Right renal cortex interstitium (tissue), 3 donors: ENCODE data around the gene TRIM63. TPM values are rescaled to one million over a fixed set of nuclear protein-coding genes. Genes with fewer than 3 reads are reported as not detected.

ENCODE experiments used
- DNase-seq, 3 donors: peaks; one replicate each; pipeline ENCODE4 v3.0.0-alpha.2; 2013; ENCODE audit warnings: low read depth in 3 of 3, low spot score in 2 of 3
- polyA plus RNA-seq, 3 donors: library from polyadenylated mRNA; unstranded; fragments of 120-200 nt; gene quantifications; one replicate each; pipeline ENCODE4 v1.2.1, GENCODE V29; 2013; ENCODE audit not compliant: insufficient read length in 3 of 3

The TRIM63 gene
- polyA plus RNA-seq, 3 donors = 0.82 to 1.3 (median 0.85) TPM

DNA sequence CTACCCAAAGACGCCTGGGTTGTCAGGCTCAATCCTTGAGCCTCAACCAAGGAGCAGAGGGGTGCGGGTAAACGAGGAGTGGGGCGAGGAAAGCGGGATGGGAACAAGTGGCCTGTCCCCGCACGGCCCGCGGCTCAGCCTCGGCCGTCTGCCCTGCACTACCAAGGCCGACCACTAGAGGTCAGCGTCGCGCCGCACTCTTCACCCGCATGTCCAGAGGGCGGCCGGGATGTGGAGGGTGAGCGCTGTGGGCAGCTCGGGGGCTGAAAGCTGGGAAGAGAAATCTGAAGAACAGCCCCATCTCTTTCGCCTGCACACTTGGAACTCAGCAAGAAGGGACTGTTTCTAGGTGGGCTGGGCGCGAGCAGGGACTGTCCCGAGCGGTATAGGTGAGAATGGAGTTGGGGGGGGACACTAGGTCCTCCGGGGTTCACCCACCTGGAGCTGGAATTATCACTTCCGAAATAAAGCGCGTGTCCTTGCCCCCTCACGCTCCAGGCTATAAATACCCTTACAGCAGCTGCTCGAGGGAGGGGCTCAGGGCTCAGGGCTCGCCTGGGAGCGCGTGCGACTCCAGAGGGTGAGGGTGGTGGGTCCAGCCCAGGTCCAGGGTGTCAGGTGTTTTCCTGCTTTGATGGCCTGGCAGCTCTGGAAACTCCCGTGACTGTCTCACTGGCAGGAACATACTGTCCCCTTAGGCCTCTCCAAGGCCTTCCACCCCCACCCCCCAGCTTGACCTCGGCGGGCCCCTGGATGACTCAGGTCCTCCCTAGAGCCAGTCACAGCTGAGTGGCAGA is 31.3 kb downstream of the TRIM63 start:
- peak; percentile 54 to 73 (median 57) for DNase-seq

DNA sequence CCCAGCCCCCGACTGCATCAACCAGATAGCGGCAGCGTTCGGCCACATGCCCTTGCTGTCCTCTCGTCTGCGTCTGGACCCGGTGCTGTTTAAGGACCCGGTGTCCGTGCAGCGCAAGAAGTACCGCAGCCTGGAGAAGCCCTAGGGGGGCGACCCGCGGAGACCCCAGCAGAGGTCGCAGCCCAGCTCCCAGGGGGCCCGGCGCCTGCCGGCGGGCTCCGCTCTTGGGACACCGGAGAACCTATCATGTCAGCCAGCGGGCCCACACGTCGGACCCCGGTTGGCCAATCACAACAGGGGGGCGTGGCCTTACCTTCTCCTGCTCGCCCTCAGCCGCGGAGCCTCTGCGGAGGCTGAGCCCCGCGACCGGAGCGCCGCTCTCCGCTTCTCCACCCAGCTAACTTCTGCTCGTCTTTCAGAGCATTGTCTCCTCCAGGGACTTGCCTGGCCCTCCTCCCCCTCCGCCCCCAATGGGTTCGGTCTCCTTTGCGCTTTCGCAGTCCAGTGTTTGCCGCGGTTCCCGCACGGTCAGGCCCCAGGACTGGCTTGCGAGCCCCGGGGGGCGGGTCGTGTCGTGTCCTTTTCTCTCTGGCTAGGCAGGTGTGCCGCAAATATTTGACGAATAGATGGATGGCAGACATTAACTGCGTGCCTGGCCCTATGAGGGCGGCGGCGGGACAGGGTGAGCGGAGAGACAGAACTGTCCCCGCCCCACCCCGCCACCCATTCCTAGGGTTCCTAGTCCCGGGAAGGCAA is 32.0 kb downstream of the TRIM63 start:
- peak; percentile 66 to 86 (median 75) for DNase-seq

DNA sequence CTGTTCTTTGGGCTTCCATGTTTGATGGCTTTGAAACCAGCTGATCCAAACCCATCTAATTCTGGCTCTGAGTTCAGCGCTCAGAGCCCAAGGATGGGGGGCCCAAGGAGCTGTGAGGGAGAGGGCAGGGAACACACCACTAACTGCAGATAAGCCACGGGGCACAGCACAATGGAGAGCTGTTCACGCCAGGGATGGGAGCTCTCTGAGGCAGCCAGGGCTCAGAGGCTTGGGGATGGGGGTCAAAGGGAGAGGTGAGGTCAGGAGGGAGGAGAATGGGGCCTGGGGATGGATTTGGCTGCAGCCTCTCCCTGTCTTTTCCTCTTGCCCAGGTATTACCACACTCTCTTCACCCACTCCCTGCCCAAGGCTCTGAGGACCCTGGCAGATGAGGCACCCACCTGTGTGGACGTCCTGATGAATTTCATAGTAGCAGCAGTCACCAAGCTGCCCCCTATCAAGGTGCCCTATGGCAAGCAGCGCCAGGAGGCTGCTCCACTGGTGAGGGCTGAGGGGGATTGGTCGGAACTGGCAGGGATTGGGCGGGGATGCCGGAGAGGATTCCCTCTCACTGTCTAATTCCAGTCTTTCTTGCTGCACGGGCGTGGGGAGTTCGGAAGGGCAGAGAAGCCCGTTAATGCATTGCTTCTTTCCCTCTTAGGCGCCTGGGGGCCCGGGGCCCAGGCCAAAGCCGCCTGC is 32.8 kb downstream of the TRIM63 start:
- no peak for DNase-seq

DNA sequence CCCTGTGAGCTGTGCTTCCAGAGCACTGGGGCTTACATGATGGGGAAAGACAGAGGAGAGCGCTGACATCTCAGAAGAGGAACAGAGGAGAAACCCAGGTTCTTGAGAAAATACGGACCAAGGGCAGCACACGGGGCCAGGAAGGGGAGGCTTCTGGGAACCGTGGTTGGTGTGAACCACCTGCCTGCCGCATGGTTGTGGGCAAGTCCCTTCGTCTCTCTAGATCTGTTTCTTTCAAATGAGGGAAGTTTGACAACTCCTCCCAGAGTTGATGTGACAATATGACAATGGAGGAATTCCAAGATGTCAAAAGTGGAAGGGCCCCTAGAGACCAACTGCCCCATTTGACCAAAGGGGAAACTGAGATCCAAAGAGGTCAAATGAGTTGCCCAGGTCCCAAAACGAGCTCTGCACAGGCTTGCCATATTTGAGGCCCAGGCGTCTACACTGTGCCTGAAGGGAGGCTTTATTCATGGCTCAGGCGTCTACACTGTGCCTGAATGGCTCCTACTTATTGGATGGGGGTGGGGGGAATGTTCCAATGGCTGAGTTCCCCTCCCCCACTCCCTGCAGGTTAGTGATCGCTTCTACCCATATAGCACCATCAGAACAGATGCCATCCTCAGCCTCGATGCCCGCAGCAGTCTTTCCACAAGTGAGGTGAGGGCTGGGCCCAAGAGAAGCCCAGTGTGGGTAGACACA is 34.6 kb downstream of the TRIM63 start:
- DNase-seq = no peak

DNA sequence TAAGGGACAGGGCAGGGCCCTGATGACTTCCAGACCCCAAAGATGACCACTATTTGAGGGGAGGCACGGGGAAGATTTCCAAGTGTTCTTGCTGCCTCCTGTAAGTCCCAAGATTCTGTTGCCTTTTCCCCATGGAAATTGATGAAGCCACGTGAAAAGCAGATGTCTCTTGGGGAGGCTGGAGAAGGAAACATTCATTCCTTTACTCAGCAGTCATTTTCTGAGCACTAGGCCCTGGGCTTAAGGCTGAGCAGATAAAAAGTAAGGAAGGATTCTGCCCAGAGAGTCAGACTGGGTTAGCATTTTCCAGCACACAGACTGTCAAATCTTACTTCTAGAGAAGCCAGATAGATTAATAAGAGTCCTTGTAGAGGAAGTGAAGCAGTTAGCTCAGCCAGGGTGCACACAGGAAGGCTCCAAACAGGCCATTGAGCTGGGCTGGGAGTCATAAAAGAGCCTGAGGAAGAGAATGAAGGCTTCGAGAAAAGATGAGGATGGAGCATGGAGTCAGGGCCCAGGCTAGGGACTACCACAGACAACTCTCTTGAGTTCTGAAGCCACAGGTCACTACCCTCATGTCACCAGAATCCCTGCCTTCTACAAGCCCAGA is 35.7 kb downstream of the TRIM63 start:
- DNase-seq = no peak

DNA sequence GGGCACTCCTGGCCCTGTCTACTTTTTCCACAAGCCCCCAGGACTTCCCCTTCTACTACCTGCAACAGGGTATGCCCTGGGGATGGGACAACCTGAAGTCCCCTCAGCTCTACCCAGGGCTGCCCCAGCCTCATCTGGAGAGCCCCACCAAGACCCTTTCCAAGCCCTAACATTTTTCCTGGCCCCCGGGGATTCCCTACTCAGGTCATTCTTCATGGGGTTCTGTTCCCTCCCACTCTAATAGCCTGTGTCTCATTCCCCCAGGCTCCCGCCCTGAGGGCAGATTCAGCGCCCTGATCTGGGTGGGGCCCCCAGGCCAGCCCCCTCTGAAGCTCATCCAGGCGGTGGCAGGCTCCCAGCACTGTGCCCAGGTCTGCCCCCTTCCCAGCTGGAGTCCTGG is 36.2 kb downstream of the TRIM63 start:
- DNase-seq = no peak

DNA sequence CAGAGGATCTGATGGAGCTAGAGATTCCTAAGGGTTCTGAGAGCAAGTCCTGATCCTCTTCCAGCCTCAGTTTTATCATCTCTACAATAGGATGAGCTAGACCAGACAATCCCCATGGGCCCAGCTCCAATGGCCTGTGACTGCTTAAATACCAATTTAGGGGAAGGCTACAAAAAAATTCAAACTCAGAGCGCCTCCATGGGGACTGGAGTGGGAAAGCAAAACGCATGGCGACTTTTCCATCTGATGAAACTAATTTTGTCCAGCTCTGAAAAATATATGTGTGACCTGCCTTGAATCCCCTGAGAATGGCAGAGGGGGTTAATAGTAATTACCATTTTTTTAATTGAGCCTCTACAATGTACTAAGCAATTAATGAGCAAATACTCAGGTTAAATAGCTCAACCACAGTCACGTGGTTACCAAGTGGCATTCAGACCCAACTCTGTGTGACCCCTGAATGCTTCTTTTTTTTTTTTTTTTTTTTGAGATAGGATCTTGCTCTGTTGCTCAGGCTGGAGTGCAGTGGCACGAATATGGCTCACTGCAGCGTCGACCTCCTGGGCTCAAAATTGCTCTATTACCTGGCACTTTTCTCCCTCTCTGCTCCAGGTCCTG is 37.5 kb downstream of the TRIM63 start:
- no peak for DNase-seq

DNA sequence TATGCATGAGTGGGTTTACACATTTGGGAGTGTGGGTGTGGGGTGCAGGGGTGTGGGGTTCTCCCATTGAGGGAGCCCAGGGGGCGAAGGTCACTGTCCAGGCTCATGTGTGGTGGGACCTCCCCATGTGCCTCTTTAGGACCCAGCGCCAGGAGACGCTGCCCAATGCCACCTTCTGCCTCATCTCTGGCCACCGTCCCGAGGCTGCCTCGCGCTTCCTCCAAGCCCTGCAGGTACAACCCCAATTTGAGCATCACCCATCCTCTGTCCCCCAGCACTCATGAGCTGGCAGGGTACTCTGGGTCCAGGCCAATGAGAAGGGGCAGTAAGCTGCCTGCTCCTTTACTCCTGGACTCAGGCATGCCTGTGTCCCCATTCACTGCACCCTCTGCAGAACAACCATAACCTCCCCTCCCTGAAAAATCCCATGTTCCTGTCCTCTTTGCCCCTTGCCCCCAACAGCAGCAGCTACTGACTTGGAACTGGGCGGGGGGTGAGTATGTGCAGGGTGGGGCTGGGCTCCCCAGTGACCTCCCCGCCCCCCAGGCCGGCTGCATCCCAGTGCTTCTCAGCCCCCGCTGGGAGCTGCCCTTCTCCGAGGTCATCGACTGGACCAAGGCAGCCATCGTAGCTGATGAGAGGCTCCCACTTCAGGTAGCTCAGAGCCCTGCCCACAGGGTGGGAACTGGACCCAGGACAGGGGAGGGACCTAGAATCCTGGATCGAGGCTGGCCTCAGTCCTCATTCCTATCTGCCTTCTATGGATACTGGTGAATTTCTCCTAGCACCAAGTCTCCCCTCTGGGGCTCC is 38.2 kb downstream of the TRIM63 start:
- no peak for DNase-seq

DNA sequence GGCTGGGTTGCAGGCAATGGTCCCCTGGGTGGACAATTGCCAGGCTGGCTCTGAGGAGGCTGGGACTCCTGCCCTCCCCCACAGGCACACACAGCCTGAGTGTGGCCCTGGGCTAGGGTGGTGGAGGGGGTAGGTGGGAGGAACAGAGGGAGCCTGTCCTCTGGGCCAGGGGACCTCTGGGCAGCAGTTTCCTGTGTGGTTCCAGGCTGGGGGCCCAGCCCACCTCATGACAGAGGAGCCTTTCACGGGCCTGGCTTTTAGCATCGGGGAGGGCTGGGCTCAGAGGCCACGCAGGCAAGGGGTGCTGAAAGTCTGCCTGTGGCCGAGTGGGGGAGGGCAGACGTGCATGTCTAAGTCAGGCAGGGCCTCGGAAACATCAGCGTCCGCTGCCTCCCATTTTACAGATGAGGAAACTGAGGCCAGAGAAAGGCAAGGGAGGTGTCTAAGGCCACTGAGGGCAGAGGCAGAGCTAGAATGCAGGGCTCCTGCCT is 38.9 kb downstream of the TRIM63 start:
- DNase-seq = no peak

DNA sequence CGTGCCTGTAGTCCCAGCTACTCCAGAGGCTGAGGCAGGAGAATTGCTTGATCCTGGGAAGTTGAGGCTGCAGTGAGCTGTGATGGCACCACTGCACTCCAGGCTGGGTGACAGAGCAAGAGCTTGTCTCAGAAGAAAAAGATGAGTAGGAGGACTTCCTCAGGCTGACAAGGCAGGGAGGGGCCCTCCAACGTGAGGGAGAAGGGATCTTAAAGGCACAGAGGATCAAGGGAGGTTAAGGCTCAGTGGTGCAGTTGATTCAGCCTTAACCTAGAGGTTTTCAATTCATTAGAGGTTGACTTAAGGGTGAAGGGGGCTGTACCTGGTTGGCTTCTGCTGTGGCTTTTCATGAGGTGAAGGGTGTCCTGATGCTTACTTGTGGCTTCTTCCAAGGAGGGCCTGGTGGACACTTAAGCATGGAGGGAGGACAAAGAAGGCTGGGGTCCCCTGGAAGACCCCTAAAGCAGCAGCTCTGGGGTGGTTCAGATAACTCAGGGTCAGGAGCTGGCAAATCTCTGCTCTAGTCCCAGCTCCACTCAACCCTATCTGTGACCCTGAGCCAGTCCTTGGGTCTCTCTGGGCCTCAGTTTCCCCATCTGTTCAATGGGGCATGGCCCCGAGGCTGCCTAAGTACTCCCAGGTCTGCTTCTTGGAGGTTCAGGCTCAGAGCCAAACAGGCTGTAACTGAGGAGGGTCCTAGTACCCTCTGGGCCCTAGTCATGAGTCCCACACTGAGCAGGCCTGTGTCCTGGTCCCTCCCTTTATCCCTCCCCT is 39.5 kb downstream of the TRIM63 start:
- no peak for DNase-seq

DNA sequence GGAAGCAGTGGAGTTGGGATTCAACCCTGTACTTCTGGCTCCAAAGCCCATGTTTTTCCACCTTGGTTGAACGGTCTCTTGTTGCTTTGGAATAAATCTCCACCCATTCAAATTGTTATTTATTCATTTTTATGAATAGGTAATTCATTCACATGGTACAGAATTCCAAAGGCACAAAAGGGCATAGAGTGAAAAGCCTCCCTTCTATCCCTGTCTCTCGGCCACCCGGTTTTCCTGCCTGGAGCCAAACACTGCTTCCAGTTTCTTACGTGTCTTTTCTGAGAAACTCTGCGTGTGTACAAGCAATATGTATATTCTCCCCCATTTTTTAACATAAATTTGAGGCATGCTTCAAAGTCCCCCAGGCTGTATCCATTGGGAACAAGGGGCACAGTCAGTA is 41.9 kb downstream of the TRIM63 start:
- no peak for DNase-seq

DNA sequence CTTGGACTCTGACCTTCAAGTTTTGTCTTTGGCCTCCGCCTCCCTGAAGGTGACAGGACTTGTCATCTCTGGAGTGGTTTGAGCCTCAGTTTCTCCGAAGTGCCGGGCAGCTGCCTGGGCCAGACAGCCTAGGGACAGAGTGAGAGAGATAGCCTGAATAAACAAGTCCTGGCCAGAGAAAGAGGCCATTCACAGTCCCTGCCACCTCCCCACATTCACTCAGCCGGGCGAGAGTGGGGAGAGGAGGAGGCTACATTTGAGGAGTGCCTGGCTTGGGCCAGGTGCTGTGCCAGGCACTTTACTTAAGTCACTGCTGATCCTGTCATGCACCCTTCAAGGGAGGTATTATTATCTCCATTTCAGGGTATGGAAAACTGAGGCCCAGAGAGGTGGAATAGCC is 42.4 kb downstream of the TRIM63 start:
- DNase-seq = no peak

DNA sequence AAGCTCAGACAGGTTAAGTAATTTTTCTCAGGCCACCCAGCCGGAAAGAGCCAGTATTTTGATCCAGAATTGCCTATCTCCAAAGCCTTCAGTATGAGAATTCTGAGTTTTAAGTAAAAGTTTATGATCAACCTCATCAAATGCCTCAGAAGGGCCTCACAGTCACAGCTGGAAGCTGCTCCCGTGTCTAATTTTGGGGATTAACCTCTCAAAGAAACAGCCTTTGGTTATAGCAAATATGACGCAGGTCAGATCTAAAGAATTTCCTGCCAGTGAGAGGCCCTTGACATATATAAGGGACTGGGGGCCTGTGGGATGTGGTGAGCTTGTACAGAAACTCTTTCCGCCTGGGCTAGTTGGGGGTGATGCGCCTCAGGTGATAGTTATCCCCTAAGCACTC is 43.6 kb downstream of the TRIM63 start:
- DNase-seq = no peak

DNA sequence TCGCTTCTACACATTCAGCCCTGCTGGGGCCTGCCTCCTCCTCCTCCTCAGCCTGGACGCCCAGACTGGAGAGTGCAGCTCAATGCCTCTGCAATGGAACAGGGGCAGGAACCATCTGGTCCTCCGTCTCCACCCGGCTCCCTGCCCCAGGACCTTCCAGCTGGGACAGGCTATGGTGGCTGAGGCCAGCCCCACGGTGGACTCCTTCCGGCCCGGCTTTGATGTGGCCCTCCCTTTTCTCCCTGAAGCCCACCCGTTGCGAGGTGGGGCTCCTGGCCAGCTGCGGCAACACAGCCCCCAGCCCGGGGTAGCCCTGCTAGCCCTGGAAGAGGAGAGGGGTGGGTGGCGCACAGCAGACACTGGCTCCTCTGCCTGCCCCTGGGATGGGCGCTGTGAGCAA is 44.4 kb downstream of the TRIM63 start:
- DNase-seq = no peak

DNA sequence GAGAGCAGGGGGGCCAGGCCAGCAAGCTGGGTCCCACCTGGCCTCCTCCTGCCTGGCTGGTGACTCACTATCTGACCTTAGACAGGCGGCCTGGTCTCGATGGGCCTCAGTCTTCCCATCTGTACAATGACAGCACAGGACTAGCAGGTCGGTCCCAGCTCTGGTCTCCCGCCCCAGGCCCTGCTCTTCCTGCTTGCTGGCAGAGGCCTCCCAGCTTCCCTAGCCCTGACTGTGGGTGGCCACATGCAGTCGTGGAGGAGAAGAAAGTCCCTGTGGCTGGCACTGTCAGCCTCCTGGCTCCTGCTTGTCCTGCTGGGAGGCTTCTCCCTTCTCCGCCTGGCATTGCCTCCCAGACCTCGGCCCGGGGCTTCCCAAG is 45.0 kb downstream of the TRIM63 start:
- no peak for DNase-seq

DNA sequence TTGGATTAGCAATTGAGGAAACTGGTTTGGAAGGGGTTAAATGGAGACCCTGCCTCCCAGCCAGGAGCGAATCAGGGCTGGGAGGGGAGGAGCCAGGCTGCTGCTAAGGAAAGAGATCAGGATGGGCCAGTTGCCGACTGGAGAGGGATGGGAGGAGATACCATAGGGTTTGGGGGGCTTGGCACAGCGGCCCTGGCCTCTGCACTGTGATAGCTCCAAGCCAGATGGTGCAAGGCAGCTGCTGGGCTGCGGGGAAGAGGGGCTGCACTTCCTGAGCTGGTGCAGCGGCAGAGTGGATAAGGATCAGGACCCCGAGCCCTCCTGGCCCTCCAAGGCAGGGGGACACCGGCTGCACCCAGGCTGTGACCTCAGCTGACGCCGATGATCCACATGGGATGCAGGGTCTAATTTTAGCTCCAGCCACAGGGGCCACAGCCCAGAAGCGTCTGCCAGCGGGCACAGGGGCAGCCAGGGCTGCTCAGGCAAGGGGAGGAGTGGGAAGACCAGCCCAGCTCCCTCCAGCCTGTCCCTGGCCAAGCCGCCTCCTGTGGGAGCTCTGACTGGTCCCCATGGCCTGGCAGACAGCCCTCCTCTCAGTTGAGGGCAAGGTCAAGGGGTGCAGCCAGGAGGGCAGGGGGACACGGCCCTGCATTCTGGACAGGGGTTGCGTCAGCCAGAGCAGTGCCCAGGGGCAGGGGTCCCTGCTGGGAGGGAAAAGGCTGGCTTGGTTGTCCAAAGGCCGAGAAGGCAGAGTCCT is 45.6 kb downstream of the TRIM63 start, which contains the start of gene EXTL1:
TSS of gene EXTL1 (plus strand) at position 129 of the 757 bp plus-strand sequence. CDS start 872 bp downstream, outside the sequence.
- no peak for DNase-seq

DNA sequence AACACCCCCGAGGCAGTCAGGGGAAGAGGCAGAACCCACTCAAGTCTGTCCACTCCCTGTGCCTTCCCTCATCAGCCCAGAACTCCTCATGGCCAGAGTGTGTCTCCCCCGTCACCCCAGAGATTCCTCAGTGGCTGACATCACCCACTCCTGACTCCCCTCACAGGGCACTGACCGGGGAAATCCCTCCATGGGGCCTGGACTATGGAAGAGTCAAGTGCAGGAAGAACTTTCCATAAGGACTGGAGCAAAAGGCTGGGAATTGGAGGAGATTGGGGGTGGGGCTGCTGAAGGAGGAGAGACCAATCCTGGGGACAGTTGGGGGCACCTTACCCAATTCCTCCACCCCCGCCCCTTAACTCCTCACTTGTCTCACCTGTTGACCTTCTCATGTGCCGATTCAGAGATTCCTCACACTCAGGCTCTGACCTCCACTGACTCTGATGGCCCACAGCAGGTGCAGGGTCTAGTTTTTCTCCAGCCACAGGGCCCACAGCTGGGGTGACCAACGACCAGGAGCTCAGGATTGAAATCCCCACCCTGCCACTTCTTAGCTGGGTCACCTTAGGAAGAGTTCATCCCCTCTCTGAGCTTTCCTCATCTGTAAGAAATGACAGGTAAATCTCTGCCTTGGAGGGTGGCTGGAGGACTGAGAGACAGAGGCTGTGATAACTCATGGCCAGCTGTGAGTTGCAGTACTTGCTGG is 46.3 kb downstream of the TRIM63 start:
- no peak for DNase-seq
